Muscle layer of duodenum (tissue), 2 donors: ENCODE results near the gene C7orf25.

ENCODE experiments used
- H3K27ac ChIP-seq: one replicate; pipeline ENCODE4 v1.7.0; 2013; ENCODE audit warnings: mild to moderate bottlenecking, low read length
- H3K27me3 ChIP-seq: one replicate; pipeline ENCODE4 v1.7.0; 2013; ENCODE audit warnings: low read depth, mild to moderate bottlenecking, control low read depth, low read length
- H3K36me3 ChIP-seq, 2 donors: one replicate each; pipeline ENCODE4 v1.7.0; 2013; ENCODE audit warnings: low read length in 2 of 2, control low read depth in 1 of 2, mild to moderate bottlenecking in 1 of 2; ENCODE audit not compliant: insufficient read depth in 2 of 2, control insufficient read depth in 1 of 2
- H3K4me1 ChIP-seq, 2 donors: one replicate each; pipeline ENCODE4 v1.7.0; 2013; ENCODE audit warnings: low read length in 2 of 2, mild to moderate bottlenecking in 2 of 2, control low read depth in 1 of 2, moderate library complexity in 1 of 2; ENCODE audit not compliant: insufficient read depth in 2 of 2, control insufficient read depth in 1 of 2
- H3K4me3 ChIP-seq, 2 donors: one replicate each; pipeline ENCODE4 v1.7.0; 2013; ENCODE audit warnings: low read length in 2 of 2, low read depth in 1 of 2, mild to moderate bottlenecking in 1 of 2
- H3K9me3 ChIP-seq, 2 donors: one replicate each; pipeline ENCODE4 v1.7.0; 2013; ENCODE audit warnings: low read length in 2 of 2, control low read depth in 1 of 2, mild to moderate bottlenecking in 1 of 2; ENCODE audit not compliant: control insufficient read depth in 1 of 2
- donor health status: healthy.

C7orf25 gene

DNA sequence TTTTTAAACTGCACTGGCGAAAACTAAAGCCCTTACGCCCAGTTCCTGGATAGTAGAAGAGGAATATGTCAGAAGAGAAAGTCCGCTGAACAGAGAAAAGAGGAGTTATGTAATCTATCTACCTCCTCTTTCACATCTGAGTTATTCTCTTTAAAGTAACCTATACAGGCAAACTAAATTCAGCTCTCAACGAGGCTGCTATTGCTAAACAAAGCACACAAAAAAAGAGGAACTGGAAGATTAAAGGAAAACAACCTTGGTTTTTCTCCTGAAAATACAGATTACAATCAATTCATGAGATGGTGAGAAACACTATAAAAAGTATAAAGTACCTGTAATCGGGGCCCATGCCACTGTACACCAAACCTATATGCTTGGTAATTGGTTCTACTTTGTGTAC lies 14.3 kb upstream of the C7orf25 start:
- H3K9me3 ChIP-seq, result no peaks in the 10 kb centered on the region
- H3K27ac ChIP-seq, result no peak overlapping the region
- H3K4me3 ChIP-seq, result no peak overlapping the region
- peaks cover 43 to 44% of the 10 kb centered on the region in 2 donors for H3K36me3 ChIP-seq
- peaks cover 11 to 28% of the 10 kb centered on the region in 2 donors for H3K4me1 ChIP-seq
- no peaks in the 10 kb centered on the region for H3K27me3 ChIP-seq

DNA sequence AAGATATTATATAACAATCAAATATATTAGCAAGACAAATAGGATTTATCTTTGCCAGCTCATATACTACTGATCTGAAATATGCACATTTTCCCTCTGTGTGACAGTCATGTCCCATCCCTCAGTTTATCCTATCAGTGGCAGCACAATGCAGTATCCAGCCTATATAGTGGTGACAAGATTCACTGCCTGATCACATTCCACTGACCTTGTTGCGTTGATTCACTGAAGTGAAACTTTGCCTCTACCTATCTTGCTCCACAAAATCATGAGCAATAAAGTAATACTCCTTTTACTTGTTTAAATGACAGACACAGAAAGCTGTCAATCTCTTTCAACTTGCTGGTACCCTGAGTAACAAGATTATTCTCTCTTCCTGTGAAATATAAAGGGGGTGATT lies 13.8 kb upstream of the C7orf25 start:
- Histone ChIP-seq H3K27ac (no peak overlapping the region), H3K36me3 (peaks cover 49 to 50% of the 10 kb centered on the region in 2 donors)

DNA sequence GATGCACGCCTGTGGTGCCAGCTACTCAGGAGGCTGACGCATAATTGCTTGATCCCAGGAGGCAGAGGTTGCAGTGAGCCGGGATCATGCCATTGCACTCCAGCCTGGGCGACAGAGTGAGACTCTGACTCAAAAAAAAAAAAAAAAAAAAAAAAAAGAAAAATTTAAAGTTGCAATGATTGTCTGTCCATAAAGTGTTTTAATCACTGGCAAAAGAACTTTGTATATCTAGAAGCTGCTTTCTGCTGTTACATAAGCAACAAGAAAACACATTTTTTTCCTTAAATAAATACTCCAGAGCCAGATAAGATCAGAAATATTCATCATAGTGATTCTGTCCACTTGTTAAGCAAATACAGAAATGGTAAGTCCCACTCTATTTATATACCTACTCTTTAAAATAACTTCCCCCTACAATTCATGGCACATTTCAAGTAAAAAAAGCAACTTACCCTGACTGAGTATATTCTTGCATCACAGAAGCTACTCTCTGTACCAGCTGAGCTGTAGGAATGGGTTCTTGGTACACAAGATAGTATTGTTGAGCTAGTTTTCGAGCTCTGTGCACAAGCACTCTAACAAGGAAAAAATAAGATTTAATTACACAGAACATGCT lies 12.5 kb upstream of the C7orf25 start:
- Histone ChIP-seq H3K36me3 (peaks cover 58 to 61% of the 10 kb centered on the region in 2 donors), H3K9me3 (no peaks in the 10 kb centered on the region), H3K4me1 (peaks cover 5 to 9% of the 10 kb centered on the region in 2 donors), H3K27me3 (no peaks in the 10 kb centered on the region), H3K4me3 (no peak overlapping the region), H3K27ac (no peak overlapping the region)

More for the DNA sequence above, 13.8 kb upstream of the C7orf25 start:
- Histone ChIP-seq H3K9me3 (no peaks in the 10 kb centered on the region), H3K4me1 (peaks cover 11 to 22% of the 10 kb centered on the region in 2 donors), H3K27me3 (no peaks in the 10 kb centered on the region), H3K4me3 (no peak overlapping the region)

DNA sequence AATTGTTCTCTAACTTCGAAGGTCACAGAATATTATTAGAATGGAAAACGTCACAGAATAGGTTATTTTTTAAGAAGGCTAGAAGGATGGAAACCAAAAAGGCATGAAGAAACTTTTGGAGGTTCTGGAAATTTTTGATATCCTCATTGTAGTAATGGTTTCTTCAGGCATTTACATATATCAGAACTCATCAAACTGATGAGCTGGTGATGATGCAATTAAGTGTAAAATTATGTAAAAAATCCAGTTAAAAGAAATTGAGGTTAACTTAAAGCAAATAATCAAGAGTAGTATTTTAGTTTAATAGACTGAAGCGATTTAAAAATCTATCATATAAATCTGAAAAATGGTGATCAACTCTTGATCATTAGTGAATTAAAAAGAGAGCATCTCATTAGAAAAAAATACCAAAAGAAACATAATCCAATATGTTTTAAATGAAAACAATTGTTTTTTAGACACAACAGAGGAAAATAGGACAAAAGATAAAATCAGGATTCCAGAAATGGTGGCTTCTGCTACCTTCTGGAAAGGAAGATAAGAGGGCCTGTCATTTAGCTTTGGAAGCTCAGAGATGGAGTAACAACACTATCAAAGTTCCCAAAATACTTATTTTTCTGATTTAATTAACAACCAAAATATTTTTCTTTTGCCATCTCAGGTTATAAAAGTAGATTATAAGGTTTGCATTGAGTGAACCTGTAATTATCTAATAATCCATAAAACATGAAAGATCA lies 10.3 kb upstream of the C7orf25 start:
- H3K9me3 ChIP-seq, result no peaks in the 10 kb centered on the region
- H3K27ac ChIP-seq, result no peak overlapping the region
- no peak overlapping the region for H3K4me3 ChIP-seq
- H3K27me3 ChIP-seq, result no peaks in the 10 kb centered on the region
- no peaks in the 10 kb centered on the region for H3K4me1 ChIP-seq
- peaks cover 61 to 69% of the 10 kb centered on the region in 2 donors for H3K36me3 ChIP-seq

DNA sequence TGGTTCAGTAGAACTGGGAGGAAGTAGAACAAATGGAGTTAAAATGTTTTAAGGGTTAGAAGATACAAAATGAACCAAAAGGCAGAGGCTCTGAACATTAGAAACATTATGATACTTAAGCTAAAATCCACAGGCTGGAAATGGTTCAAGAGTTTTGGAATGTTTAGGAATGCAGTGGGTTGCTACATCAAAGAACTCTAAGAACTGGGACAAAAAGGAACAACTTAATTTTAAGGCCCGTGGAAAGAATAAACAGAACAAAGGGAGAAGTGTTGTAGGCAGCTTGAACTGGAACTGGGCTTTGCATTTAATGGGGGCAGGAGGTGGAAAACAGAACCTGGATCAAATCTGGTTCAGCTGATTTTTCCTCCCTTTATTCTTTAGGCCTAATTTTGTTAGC lies 3.5 kb upstream of the C7orf25 start:
- Histone ChIP-seq H3K36me3 (peaks cover 32 to 42% of the 10 kb centered on the region in 2 donors), H3K9me3 (no peaks in the 10 kb centered on the region), H3K27ac (no peak overlapping the region), H3K27me3 (no peaks in the 10 kb centered on the region), H3K4me3 (no peak overlapping the region), H3K4me1 (peaks cover 3 to 8% of the 10 kb centered on the region in 2 donors)

DNA sequence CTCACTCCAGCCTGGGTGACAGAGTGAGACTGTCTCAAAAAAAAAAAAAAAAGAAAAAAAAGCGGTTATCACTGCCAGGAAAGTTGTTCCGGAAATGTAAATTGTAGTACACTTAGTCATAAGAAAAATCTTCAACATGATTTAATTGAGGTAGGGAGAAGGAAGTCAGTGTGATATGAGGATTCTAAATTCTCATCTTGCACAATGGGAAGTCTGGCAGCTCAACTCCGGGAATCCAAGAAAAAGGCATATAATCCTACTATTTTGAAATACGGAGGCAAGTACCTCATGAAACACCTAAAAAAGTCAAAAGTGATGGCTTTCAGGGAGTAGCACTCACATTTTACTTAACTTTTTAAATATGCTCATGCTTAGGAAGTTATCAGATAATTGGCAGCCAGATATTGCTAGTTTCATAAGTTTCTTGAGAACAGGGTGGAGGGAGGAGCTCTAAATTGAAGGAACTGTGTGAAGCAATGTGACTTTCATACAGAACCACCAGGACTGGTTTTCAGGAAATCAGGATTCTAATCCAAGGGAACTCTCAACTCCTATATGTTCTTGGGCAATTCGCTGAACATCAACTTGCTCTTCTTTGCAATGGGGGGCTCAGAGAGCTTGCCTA lies 2.7 kb upstream of the C7orf25 start:
- H3K36me3 ChIP-seq, result peaks cover 24 to 34% of the 10 kb centered on the region in 2 donors
- no peaks in the 10 kb centered on the region for H3K27me3 ChIP-seq
- H3K4me1 ChIP-seq, result peaks cover 3 to 12% of the 10 kb centered on the region in 2 donors
- no peak overlapping the region for H3K4me3 ChIP-seq
- H3K27ac ChIP-seq, result no peak overlapping the region
- H3K9me3 ChIP-seq, result no peaks in the 10 kb centered on the region

DNA sequence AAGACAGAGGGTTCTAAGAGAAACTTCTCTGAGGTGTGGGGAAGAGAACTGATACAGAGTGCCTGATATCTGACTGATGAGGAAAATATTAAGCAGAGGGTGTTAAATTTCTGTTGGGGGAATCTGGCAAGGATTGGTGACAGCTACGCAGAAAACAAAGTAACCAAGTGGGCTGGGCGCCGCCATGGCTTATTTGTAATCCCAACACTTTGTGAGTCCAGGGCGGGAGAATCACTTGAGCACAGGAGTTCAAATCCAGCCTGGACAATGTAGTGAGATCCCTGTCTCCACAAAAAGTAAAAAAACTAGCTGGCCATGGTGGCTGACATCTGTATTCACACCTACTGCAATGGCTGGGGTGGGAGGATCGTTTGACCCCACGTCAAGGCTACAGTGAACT lies 2.1 kb upstream of the C7orf25 start:
- Histone ChIP-seq H3K4me3 (no peak overlapping the region), H3K27me3 (no peaks in the 10 kb centered on the region), H3K36me3 (peaks cover 24 to 33% of the 10 kb centered on the region in 2 donors), H3K27ac (no peak overlapping the region), H3K4me1 (peaks cover 3 to 12% of the 10 kb centered on the region in 2 donors), H3K9me3 (no peaks in the 10 kb centered on the region)

DNA sequence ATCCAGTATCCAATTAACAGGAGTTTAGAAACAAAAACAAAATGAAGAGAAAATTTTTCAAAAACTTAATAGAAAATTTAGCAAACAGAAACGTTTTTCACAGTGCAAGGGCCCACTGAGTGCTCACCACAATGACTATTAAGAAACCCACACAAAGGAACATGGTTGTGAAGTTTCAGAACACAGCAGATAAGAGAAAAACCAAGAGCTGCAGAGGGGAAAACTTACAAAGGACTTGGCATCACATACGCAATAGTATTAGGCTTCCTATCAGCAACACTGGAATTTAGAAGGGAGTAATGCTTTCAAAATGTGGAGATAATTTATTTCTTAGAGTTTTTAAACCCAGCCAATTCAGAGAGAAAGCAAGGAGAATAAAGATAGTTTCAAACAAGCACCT lies 1.7 kb upstream of the C7orf25 start:
- Histone ChIP-seq H3K4me1 (peaks cover 3 to 12% of the 10 kb centered on the region in 2 donors), H3K4me3 (no peak overlapping the region), H3K27me3 (no peaks in the 10 kb centered on the region), H3K27ac (no peak overlapping the region), H3K9me3 (no peaks in the 10 kb centered on the region), H3K36me3 (peaks cover 24 to 31% of the 10 kb centered on the region in 2 donors)

DNA sequence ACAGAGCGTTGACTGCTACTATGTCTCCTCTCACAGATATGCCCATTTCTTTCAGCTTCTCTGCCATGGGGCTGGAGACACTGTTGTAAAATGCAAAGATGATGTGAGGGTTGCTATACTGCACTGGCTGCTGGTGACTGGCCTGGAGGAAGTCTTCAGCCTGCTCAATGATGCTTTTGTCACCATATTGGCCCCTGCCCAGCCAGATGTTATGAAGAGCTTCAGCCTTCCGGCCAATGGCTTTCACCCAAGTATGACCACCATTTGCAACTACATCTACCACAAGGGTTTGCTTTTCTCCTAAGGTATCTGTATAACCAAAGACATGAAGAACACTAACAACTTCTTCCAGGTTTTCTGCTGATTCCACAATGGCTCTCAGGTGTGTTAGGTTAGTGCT lies 1.6 kb downstream of the C7orf25 start:
- H3K4me1 ChIP-seq, result peaks cover 3 to 12% of the 10 kb centered on the region in 2 donors
- H3K27ac ChIP-seq, result no peak overlapping the region

DNA sequence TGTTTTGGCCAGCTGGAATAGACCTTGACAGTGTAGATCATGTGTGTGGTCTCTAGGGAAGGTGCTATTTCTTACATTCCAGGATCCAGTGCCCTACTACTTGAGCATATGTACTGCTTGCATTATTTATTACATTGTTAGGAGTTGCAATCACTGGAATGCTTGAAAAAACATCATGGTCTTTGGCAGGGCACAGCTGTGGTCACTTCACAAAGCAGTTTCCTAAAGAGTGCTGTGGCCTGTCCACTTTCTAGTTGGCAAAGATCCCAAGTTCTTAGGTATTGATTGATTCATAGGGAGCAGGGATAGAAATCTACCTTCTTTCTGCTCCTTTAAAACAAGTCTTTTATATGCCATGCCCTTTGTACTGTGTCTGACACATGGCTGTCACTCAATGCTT lies 4.6 kb downstream of the C7orf25 start:
- Histone ChIP-seq H3K27me3 (no peaks in the 10 kb centered on the region), H3K4me1 (peaks cover 2 to 12% of the 10 kb centered on the region in 2 donors), H3K27ac (no peak overlapping the region), H3K9me3 (no peaks in the 10 kb centered on the region), H3K36me3 (no peaks in the 10 kb centered on the region), H3K4me3 (no peak overlapping the region)

More for the DNA sequence above, 1.6 kb downstream of the C7orf25 start:
- no peaks in the 10 kb centered on the region for H3K27me3 ChIP-seq
- peaks cover 6 to 7% of the 10 kb centered on the region in 2 donors for H3K36me3 ChIP-seq
- no peaks in the 10 kb centered on the region for H3K9me3 ChIP-seq
- peak overlapping the region in 1 of 2 donors; percentile 77 for H3K4me3 ChIP-seq

DNA sequence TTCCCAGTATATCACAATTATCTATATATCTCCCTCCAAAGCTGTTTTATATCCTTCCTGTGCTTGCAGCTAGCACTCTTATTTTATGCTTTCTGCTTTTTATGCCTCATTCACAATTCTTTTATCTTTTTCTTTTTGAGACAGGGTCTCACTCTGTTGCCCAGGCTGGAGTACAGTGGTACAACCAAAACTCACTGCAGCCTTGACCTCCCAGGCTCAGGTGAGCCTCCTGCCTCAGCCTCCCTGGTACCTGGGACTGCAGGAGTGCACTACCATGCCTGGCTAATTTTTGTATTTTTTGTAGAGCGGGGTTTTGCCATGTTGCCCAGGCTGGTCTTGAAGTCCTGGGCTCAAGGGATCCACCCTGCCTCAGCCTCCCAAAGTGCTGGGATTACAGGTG lies 5.7 kb downstream of the C7orf25 start:
- Histone ChIP-seq H3K9me3 (no peaks in the 10 kb centered on the region), H3K4me3 (no peak overlapping the region), H3K36me3 (no peaks in the 10 kb centered on the region), H3K4me1 (peaks cover 0 to 12% of the 10 kb centered on the region in 2 donors), H3K27ac (no peak overlapping the region), H3K27me3 (no peaks in the 10 kb centered on the region)
